Esophagus squamous epithelium (tissue), 4 donors: ENCODE results near the gene CACHD1.

ENCODE experiments used
- CTCF ChIP-seq, 6 experiments: fragments of 450-650 bp in 4 of 6; fragments of 200-600 bp in 2 of 6; sonication (generic) in 2 of 6; IDR thresholded peaks; one replicate each; pipeline ENCODE4 v1.5.1; 2016 to 2019; ENCODE audit warnings: antibody characterized with exemption in 6 of 6, mild to moderate bottlenecking in 4 of 6, moderate library complexity in 4 of 6
- POLR2A ChIP-seq, 4 donors: fragments of 450-650 bp; IDR thresholded peaks; one replicate each; pipeline ENCODE4 v1.6.1; 2017; ENCODE audit warnings: antibody characterized with exemption in 4 of 4, mild to moderate bottlenecking in 4 of 4, moderate library complexity in 3 of 4

GRCh38 chr1:64490213-64490818, 20.4 kb downstream of the CACHD1 start:
- TF ChIP-seq POLR2A (IDR thresholded peaks at IDR 0.05): no peak
- TF ChIP-seq CTCF (IDR thresholded peaks at IDR 0.05): no peak
